Mucosa of rectum (tissue), 2 donors: ENCODE measurements around the gene SLIRP.
"Not testable (repeated sequence)": the region's sequence is repeated elsewhere in the genome, so short reads cannot be mapped to it uniquely, and the experiment has no call there.

Experiments
- H3K27ac ChIP-seq, 2 donors: one replicate each; pipeline ENCODE4 v1.7.0; 2013; ENCODE audit warnings: inconsistent platforms in 2 of 2, low read depth in 2 of 2, low read length in 2 of 2
- H3K27me3 ChIP-seq, 2 donors: one replicate each; pipeline ENCODE4 v1.7.0; 2013; ENCODE audit warnings: low read length in 2 of 2; ENCODE audit not compliant: control insufficient read depth in 2 of 2, insufficient read depth in 2 of 2
- H3K36me3 ChIP-seq, 2 donors: one replicate each; pipeline ENCODE4 v1.7.0; 2013; ENCODE audit warnings: low read length in 2 of 2; ENCODE audit not compliant: control insufficient read depth in 2 of 2, insufficient read depth in 2 of 2
- H3K4me1 ChIP-seq, 2 donors: one replicate each; pipeline ENCODE4 v1.7.0; 2013; ENCODE audit warnings: low read length in 2 of 2, mild to moderate bottlenecking in 1 of 2; ENCODE audit not compliant: control insufficient read depth in 2 of 2, insufficient read depth in 2 of 2
- H3K4me3 ChIP-seq, 2 donors: one replicate each; pipeline ENCODE4 v1.7.0; 2013; ENCODE audit warnings: low read length in 2 of 2
- H3K9ac ChIP-seq, 2 donors: one replicate each; pipeline ENCODE4 v1.7.0; 2013; ENCODE audit warnings: low read length in 2 of 2, low read depth in 1 of 2, mild to moderate bottlenecking in 1 of 2
- H3K9me3 ChIP-seq, 2 donors: one replicate each; pipeline ENCODE4 v1.7.0; 2013; ENCODE audit warnings: low read length in 2 of 2; ENCODE audit not compliant: control insufficient read depth in 2 of 2
- donor health status: healthy.
- donor health status: Normal muscosa, but diverticular disease.

SLIRP gene

DNA sequence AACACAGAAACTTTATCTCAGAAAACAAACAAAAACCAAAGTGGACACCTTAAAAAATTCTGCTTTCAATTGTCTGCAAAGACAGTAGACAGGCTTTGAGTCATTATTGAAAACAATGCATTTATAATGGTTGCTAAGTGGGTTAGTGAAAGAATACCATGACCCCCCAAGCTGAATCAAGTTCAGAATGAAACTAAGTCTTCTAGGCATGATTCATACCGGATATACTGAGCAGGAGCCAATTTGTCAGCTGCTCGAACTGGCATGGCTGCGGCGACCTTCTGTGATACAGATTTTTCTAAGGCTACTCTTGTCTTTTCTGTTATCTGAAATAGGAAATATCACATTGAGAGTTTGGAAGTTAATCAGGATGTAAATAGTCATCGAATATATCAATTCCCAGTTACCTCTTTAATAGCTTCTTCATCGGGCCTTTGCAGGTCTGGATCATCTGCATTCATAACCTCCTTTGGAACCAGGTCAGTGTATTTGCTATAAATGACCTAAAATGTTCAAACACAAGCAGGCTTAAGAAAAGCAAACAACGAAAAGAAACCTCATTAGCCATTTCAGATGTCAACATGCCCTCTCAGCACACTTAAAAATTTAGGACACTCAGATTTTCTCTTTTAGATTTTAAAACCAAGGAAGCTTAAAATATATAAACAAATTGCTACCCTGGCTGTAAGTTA, 30.8 kb downstream of the SLIRP start:
- Histone ChIP-seq H3K27me3 (no peaks in the 10 kb centered on the region), H3K4me1 (peaks cover 0 to 4% of the 10 kb centered on the region in 2 donors), H3K4me3 (no peak overlapping the region), H3K9ac (no peak overlapping the region), H3K9me3 (no peaks in the 10 kb centered on the region), H3K27ac (no peak overlapping the region), H3K36me3 (peaks cover 52 to 60% of the 10 kb centered on the region in 2 donors)

- no peak overlapping the region for H3K9ac ChIP-seq
- H3K36me3 ChIP-seq, result peaks cover 41 to 49% of the 10 kb centered on the region in 2 donors
Measured at GRCh38 chr14:77741438-77741837, 33.5 kb downstream of the SLIRP start.

GRCh38 chr14:77746064-77746702, 38.3 kb downstream of the SLIRP start:
- H3K36me3 ChIP-seq, result peaks cover 39 to 44% of the 10 kb centered on the region in 2 donors
- no peak overlapping the region for H3K27ac ChIP-seq

More at GRCh38 chr14:77741438-77741837, 33.5 kb downstream of the SLIRP start:
- Histone ChIP-seq H3K4me1 (peaks cover 0 to 4% of the 10 kb centered on the region in 2 donors), H3K4me3 (no peak overlapping the region), H3K9me3 (no peaks in the 10 kb centered on the region), H3K27ac (no peak overlapping the region), H3K27me3 (no peaks in the 10 kb centered on the region)

GRCh38 chr14:77747425-77747824, 39.5 kb downstream of the SLIRP start:
- not testable (repeated sequence) for H3K9me3 ChIP-seq, H3K4me3 ChIP-seq, H3K9ac ChIP-seq, H3K27me3 ChIP-seq, H3K4me1 ChIP-seq, H3K27ac ChIP-seq
- H3K36me3 ChIP-seq, result peaks cover 38 to 53% of the 10 kb centered on the region in 2 donors

More at GRCh38 chr14:77746064-77746702, 38.3 kb downstream of the SLIRP start:
- Histone ChIP-seq H3K4me1 (no peaks in the 10 kb centered on the region), H3K9ac (no peak overlapping the region), H3K9me3 (no peaks in the 10 kb centered on the region), H3K4me3 (no peak overlapping the region), H3K27me3 (no peaks in the 10 kb centered on the region)

DNA sequence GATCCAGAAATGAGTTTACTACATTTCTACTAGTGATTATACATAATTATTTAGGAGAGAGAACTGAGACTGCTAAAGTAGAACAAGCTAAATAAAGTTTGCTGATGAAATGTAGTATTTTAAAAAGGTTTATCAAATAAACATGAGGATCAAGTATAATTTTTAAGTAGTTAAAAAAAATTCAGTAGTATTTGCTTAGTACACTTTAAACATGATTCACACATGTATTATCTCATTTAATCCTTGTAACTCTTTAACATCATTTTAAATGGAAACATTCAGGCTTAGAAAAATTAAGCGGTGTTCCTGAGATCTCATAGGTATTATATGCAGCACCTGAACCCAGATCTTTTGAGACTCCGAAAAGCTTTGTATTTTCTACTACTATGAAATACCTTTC, 44.4 kb downstream of the SLIRP start:
- Histone ChIP-seq H3K9ac (no peak overlapping the region), H3K4me1 (no peaks in the 10 kb centered on the region), H3K4me3 (no peak overlapping the region), H3K9me3 (no peaks in the 10 kb centered on the region), H3K36me3 (peaks cover 29 to 46% of the 10 kb centered on the region in 2 donors), H3K27ac (no peak overlapping the region), H3K27me3 (no peaks in the 10 kb centered on the region)

GRCh38 chr14:77752799-77753516, 45.1 kb downstream of the SLIRP start:
- no peaks in the 10 kb centered on the region for H3K27me3 ChIP-seq
- H3K4me3 ChIP-seq, result no peak overlapping the region
- no peak overlapping the region for H3K9ac ChIP-seq
- H3K36me3 ChIP-seq, result peaks cover 32 to 46% of the 10 kb centered on the region in 2 donors
- no peak overlapping the region for H3K27ac ChIP-seq
- no peaks in the 10 kb centered on the region for H3K9me3 ChIP-seq
- H3K4me1 ChIP-seq, result peaks cover 0 to 2% of the 10 kb centered on the region in 2 donors

DNA sequence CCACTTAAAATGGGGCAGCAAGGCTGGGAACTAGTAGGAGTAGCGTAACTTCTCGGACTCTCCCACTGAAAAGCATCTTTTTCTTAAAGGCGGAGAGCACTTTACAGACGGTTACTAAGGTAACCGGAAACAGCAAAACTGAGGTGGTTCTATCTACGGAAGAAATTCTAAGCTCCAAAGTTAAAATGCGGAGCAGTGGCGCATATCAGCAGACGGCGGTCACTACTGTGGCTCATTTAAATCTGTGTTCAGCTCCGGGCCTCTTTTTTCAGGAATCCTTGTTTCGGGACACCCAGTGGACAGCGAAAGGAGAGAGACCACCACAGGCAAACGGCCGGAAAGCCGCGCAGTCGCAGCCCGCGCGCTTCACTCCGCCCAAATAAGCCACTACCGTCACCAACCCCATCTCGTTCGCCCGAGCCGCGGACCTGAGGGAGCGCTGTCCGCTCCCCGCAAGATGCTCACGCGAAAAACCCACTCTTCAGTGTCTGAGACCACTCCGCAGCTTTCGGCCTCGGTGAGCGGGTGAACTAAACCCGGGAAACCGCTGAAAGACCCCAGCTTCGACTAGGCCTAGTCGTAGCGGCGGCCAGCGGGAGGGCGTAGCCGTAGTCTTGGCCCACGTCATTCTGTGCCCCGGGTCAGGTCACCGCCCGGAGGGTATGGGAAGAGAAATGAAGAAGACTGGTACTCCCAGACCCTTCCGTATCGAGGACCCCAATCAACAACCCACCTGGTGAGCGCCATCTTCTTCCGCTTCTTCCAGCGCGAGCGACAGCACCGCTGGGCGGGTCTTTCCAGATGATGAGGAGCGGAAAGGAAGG, 52.7 kb downstream of the SLIRP start, which contains the start of gene SNW1:
Gene SNW1, minus strand, starts transcription at position 776 of the 824 bp plus-strand sequence. Its CDS starts 29 bp downstream, at position 747.
- H3K27ac ChIP-seq, result peak within 1 kb of the TSS; percentile 89 to 91
- peaks cover 4% of the 10 kb centered on the region in 2 donors for H3K36me3 ChIP-seq
- H3K9me3 ChIP-seq, result no peaks in the 10 kb centered on the region
- peaks cover 15 to 24% of the 10 kb centered on the region in 2 donors for H3K4me1 ChIP-seq
- H3K9ac ChIP-seq, result peak within 1 kb of the TSS; percentile 92 to 95
- no peaks in the 10 kb centered on the region for H3K27me3 ChIP-seq
- H3K4me3 ChIP-seq, result peak within 1 kb of the TSS; percentile 95 to 98

- Histone ChIP-seq H3K9ac (peak overlapping the region; percentile 82 to 95), H3K4me3 (peak overlapping the region; percentile 95 to 98), H3K27me3 (no peaks in the 10 kb centered on the region), H3K9me3 (no peaks in the 10 kb centered on the region), H3K36me3 (peaks cover 4% of the 10 kb centered on the region in 2 donors), H3K4me1 (peaks cover 15 to 24% of the 10 kb centered on the region in 2 donors), H3K27ac (peak overlapping the region; percentile 89 to 91)
Measured at GRCh38 chr14:77761205-77761931, 53.5 kb downstream of the SLIRP start.

- H3K36me3 ChIP-seq, result peaks cover 0 to 2% of the 10 kb centered on the region in 2 donors
- H3K4me3 ChIP-seq, result no peak overlapping the region
Measured at GRCh38 chr14:77763316-77763715, 55.4 kb downstream of the SLIRP start.

More at GRCh38 chr14:77763316-77763715, 55.4 kb downstream of the SLIRP start:
- no peak overlapping the region for H3K27ac ChIP-seq
- no peaks in the 10 kb centered on the region for H3K27me3 ChIP-seq
- no peak overlapping the region for H3K9ac ChIP-seq
- peaks cover 13 to 23% of the 10 kb centered on the region in 2 donors for H3K4me1 ChIP-seq
- H3K9me3 ChIP-seq, result no peaks in the 10 kb centered on the region
